Measurements from ENCODE around the gene PDE4A. TPM values are rescaled to one million over a fixed set of nuclear protein-coding genes. Genes with fewer than 3 reads are reported as not detected.

The PDE4A gene
- total RNA-seq, 1 donor from 2014 or later = 71.1 TPM

DNA sequence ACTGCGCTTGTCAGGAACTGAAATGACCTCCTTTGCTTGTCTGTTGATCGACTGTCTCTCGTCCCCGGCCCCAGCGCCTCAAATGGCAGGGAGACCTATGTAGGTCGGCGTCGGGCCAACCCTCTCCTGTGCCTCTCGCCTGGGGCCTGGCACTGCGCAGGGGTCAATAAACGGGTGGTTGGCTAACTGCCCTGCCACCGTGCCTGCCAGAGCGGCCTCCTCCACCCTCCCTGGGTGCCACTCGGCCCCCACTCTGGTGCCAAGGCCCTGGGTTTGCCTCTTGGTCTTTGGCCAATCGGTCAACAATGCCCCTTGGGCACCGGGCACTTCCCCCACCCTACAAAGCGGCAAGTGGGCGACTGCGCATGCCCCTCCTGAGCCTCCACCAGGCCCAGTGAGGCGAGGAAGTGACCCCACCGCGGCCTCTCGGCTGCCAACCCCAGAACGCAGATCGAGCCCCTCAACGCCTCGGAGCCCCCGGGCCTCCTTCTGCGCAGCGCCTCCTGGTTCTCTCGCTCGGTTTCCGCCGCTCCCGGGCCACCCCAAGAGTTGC is 81.7 kb downstream of the PDE4A start:
- peak; percentile 30 for DNase-seq (ENCODE audit: low spot score)
- H3K9me3 Mint-ChIP-seq = no peaks in the 10 kb centered on the region
- H3K4me1 Mint-ChIP-seq (ENCODE audit: low read depth) = peaks cover 36% of the 10 kb centered on the region
- peak overlapping the region; percentile 94 for H3K4me3 Mint-ChIP-seq
- peak overlapping the region; percentile 88 for H3K27ac Mint-ChIP-seq
- H3K36me3 Mint-ChIP-seq (ENCODE audit: low read depth) = peaks cover 23% of the 10 kb centered on the region
- H3K27me3 Mint-ChIP-seq (ENCODE audit: insufficient read depth) = no peaks in the 10 kb centered on the region
- intact Hi-C loops (cut with micrococcal nuclease) = loop anchor here (1.0 to 5.0 kb wide), 6 partner anchors 23 to 195 kb away; partner anchors contain the start of genes CDC37 and ILF3

DNA sequence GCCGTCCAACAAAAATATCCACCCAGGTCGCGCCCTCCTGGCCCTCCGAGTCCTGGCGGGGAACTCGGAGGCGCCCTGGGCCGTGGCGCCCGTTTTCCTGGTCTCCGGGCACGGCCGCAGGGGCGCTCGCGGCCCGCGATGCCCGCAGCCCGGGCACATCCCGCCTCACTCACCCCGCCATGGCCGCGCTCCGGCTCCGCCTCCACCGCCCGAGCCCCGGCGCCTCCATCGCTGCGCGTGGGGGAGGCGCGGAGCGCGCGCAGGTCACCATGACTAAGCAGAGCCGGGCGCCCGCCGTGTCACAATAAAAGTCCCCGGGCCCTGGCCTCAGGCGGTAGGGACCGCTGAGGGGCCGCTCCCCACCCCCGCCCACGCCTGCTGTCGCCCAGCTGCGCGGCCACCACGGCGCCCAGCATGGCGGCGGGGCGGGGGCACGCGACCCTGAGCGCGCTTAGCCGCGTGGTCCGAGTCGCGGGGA is 82.2 kb downstream of the PDE4A start:
- intact Hi-C loops (cut with micrococcal nuclease) = loop anchor here (1.0 to 5.0 kb wide), 6 partner anchors 23 to 195 kb away; partner anchors contain the start of genes CDC37 and ILF3
- peaks cover 31% of the 10 kb centered on the region for H3K4me1 Mint-ChIP-seq (ENCODE audit: low read depth)
- no peaks in the 10 kb centered on the region for H3K9me3 Mint-ChIP-seq
- peak overlapping the region; percentile 88 for H3K27ac Mint-ChIP-seq
- peak overlapping the region; percentile 94 for H3K4me3 Mint-ChIP-seq
- H3K36me3 Mint-ChIP-seq (ENCODE audit: low read depth) = peaks cover 19% of the 10 kb centered on the region
- no peaks in the 10 kb centered on the region for H3K27me3 Mint-ChIP-seq (ENCODE audit: insufficient read depth)
- DNase-seq (ENCODE audit: low spot score) = peak; percentile 92

DNA sequence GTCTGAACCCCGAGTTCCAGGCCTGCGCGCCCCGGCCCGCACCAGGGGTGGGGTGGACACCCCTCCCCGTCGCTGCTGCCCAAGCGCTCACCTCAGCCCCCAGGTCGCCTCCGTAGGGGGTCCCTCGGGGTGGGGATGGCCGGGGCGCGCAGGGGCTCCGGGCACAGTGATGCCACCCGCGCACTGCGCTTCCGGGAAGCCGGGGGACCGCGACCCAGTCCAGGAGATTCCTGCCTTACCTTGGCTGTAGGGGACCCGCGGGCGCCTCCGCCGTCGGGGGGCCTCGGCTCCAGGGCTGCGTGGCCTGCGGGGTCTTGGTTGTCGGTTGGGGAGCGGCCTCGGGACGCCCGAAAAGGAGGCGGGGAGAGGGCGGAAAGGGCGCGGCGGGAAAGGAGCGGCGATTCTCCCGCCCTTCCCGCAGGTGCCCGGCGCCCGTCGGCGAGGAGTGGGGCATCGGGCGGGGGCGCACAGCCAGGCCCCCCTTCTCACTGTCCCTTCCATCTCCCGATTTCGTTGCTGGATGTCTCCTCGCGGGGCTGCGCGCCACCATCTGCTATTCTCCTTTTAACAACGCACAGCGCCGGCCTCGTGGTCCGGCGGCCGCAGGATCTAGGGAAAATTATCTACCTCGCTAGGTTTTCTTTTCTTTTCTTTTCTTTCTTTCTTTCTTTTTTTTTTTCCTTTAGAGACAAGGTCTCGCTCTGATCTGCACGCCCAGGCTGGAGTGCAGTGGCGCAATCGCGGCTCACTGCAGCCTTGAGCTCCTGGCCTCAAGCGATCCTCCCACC is 82.9 kb downstream of the PDE4A start, which contains the start of gene KEAP1:
KEAP1 (minus strand) TSS at position 355 of the 788 bp plus-strand sequence. CDS start 3,323 bp downstream, outside the sequence.
- Mint-ChIP-seq H3K27me3 (ENCODE audit: insufficient read depth) (no peaks in the 10 kb centered on the region), H3K36me3 (ENCODE audit: low read depth) (peaks cover 19% of the 10 kb centered on the region), H3K27ac (peak within 1 kb of the TSS; percentile 98), H3K4me1 (ENCODE audit: low read depth) (peaks cover 31% of the 10 kb centered on the region), H3K4me3 (peak within 1 kb of the TSS; percentile 94), H3K9me3 (no peaks in the 10 kb centered on the region)
- DNase-seq (ENCODE audit: low spot score) = no peak
- intact Hi-C loops (cut with micrococcal nuclease) = loop anchor here (5.0 kb wide), 2 partner anchors 41 to 194 kb away; no protein-coding TSS in a partner anchor

DNA sequence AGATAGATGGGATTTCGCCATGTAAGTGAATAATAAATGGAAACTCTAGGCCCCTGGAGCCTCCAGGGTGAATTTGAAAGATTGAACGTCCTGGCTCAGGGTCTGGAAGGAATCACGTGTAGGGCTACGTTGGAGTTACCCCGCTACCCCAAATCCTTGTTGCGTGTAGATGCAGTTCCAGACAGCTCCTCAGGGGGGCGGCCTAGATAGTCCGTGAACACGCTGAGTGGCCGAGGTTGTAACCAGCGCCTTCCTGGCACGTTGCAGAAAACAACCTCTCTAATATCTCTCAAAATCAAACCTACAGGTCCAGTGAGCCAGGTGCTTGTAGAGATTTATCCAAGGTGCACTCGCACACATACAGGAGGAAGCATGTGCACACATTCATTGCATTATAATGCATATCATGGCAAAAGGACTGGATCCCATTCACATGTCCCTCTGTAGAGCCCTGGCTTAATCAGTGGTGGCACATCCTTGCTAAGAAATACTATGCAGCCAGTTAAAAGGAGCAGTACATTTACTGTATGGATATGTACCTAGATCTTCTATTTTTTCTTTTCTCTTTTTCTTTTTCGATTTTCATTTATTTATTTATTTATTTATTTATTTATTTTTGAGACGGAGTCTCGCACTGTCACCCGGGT is 85.4 kb downstream of the PDE4A start:
- H3K4me1 Mint-ChIP-seq (ENCODE audit: low read depth) = peaks cover 19% of the 10 kb centered on the region
- DNase-seq (ENCODE audit: low spot score) = peak; percentile 75
- peaks cover 5% of the 10 kb centered on the region for H3K36me3 Mint-ChIP-seq (ENCODE audit: low read depth)
- no peaks in the 10 kb centered on the region for H3K9me3 Mint-ChIP-seq
- H3K27me3 Mint-ChIP-seq (ENCODE audit: insufficient read depth) = no peaks in the 10 kb centered on the region
- H3K27ac Mint-ChIP-seq = peak overlapping the region; percentile 58
- peak overlapping the region; percentile 53 for H3K4me3 Mint-ChIP-seq
- intact Hi-C loops (cut with micrococcal nuclease) = loop anchor here (5.0 kb wide), 1 partner anchor 37 kb away; the partner anchor contains the start of gene ATG4D

DNA sequence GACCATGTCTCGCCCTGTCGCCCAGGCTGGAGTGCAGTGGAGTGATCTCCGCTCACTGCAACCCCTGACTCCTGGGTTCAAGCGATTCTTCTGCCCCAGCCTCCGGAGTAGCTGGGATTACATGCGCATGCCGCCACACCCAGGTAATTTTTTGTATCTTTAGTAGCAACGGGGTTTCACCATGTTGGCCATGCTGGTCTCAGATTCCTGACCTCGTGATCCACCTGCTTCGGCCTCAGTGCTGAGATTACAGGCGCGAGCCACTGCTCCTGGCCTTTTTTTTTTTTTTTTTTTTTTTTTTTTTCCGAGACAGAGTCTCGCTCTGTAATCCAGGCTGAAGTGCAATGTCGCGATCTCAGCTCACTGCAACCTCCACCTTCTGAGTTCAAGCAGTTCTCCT is 87.7 kb downstream of the PDE4A start:
- Mint-ChIP-seq H3K36me3 (ENCODE audit: low read depth) (no peaks in the 10 kb centered on the region), H3K27me3 (ENCODE audit: insufficient read depth) (peaks cover 14% of the 10 kb centered on the region), H3K4me1 (ENCODE audit: low read depth) (peaks cover 14% of the 10 kb centered on the region), H3K4me3 (no peak overlapping the region), H3K27ac (no peak overlapping the region), H3K9me3 (no peaks in the 10 kb centered on the region)
- intact Hi-C loops (cut with micrococcal nuclease) = loop anchor here (5.0 kb wide), 1 partner anchor 34 kb away; the partner anchor contains the start of gene ATG4D
- DNase-seq (ENCODE audit: low spot score) = no peak

DNA sequence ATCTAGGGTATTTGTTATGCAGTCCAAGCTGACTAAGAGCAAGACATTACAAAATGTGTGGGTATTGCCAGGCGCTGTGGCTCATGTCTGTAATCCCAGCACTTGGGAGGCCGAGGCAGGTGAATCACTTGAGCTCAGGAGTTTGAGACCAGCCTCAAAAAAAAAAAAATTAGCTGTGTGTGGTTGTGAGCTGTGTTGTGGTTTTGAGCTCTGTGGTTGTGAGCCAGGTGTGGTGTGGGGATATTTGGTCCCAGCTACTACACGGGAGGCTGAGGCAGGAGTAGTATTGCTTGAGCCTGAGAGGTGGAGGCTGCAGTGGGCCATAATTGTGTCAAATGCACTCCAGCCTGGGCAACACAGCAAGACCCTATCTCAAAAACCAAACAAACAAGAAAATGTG is 88.4 kb downstream of the PDE4A start:
- peak overlapping the region; percentile 81 for H3K27ac Mint-ChIP-seq
- DNase-seq (ENCODE audit: low spot score) = no peak
- peak overlapping the region; percentile 22 for H3K4me3 Mint-ChIP-seq
- H3K4me1 Mint-ChIP-seq (ENCODE audit: low read depth) = peaks cover 14% of the 10 kb centered on the region
- H3K9me3 Mint-ChIP-seq = no peaks in the 10 kb centered on the region
- intact Hi-C loops (cut with micrococcal nuclease) = loop anchor here (5.0 kb wide), 1 partner anchor 34 kb away; the partner anchor contains the start of gene ATG4D
- H3K27me3 Mint-ChIP-seq (ENCODE audit: insufficient read depth) = peaks cover 20% of the 10 kb centered on the region
- no peaks in the 10 kb centered on the region for H3K36me3 Mint-ChIP-seq (ENCODE audit: low read depth)

DNA sequence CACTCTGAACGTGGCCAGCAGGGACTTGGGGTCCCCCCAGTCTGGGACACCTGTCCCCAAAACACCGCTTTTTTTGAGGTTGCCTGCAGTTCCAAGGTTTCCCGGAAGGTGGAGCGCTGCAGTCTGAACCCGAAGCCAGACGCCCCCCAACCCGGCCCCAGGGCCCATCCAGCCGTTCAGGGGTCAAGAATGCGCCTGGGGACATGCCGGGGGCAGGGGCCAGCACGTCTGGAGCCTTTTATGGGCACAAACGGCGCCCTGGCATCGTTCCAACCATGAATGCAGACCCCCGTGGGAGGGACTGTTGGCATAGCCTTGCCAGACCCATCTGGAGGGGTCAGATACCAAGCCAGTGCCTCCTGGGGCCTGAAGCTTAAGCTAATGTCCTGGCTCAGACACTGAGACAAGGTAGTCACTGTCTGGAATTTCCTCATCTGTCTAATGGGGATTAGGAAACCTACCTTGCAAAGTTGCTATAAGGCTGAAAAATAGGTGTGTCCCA is 90.0 kb downstream of the PDE4A start:
- no peaks in the 10 kb centered on the region for H3K36me3 Mint-ChIP-seq (ENCODE audit: low read depth)
- no peak overlapping the region for H3K4me3 Mint-ChIP-seq
- H3K4me1 Mint-ChIP-seq (ENCODE audit: low read depth) = peaks cover 12% of the 10 kb centered on the region
- DNase-seq (ENCODE audit: low spot score) = peak; percentile 55
- peaks cover 29% of the 10 kb centered on the region for H3K27me3 Mint-ChIP-seq (ENCODE audit: insufficient read depth)
- intact Hi-C loops (cut with micrococcal nuclease) = no loop called here
- no peak overlapping the region for H3K27ac Mint-ChIP-seq
- H3K9me3 Mint-ChIP-seq = no peaks in the 10 kb centered on the region

DNA sequence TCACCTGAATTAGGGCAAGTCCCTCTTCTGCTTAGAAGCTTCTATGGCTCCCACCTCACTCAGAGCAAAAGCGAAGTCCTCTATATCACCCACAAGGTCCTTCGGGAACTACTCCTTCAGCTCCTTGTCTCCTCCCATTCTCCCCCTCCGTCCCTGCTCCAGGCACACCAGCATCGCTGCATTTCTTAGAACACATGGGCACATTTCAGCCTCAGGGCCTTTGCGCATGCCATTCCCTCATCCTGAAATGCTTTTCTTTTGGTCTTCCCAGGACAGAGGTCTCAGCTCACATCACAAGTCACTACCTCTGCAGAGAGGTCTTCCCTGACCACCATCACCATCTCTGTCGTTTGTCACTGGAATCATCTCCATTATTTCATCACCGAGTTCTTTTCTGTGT is 92.9 kb downstream of the PDE4A start:
- Mint-ChIP-seq H3K27ac (no peak overlapping the region), H3K9me3 (no peaks in the 10 kb centered on the region), H3K4me3 (peak overlapping the region; percentile 9), H3K36me3 (ENCODE audit: low read depth) (peaks cover 2% of the 10 kb centered on the region), H3K4me1 (ENCODE audit: low read depth) (peaks cover 15% of the 10 kb centered on the region), H3K27me3 (ENCODE audit: insufficient read depth) (peaks cover 49% of the 10 kb centered on the region)
- intact Hi-C loops (cut with micrococcal nuclease) = no loop called here
- no peak for DNase-seq (ENCODE audit: low spot score)

DNA sequence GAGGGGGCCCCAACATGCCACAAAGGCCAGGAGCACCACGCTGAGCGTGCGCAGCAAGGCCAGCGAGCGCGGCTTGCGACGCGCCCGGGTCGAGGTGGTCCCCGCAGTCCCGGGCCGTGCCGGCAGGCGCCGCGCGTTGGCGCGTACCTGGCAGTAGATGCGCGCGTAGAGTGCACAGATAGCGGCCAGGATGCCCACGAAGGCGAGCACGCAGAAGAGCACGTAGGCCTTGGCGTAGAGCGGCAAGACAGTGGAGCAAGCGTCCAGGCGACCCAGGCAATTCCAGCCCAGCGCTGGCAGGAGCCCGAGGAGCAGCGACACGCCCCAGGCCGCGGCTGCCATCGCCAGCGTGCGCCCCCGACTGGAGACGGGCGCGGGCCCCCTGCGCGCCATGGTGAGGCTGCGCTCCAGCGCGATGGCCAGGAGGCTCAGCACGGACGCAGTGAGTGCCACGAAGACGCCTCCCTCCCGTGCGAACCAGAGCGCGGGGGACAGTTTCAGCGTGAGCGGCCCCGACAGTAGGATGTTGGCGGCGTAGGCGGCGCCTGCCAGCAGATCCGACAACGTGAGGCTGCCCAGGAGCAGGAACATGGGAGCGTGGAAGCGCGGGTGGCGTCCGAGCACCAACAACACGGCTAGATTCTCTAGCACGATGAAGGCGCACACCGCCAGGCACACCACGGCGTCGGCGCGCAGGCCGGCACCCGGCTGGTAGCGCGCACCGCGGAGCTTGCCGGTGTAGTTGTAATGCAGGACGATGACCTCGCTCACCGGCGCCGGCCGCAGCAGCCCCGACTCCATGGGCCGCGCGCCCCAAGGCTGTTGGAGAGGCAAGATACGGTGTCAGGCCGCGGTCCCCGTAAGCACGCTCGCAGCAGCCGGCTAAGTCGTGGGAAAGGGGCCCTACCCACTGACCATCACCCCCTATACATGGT is 94.1 kb downstream of the PDE4A start:
- Mint-ChIP-seq H3K4me3 (no peak overlapping the region), H3K9me3 (no peaks in the 10 kb centered on the region), H3K36me3 (ENCODE audit: low read depth) (peaks cover 4% of the 10 kb centered on the region), H3K27ac (no peak overlapping the region), H3K27me3 (ENCODE audit: insufficient read depth) (peaks cover 61% of the 10 kb centered on the region), H3K4me1 (ENCODE audit: low read depth) (peaks cover 21% of the 10 kb centered on the region)
- no peak for DNase-seq (ENCODE audit: low spot score)
- intact Hi-C loops (cut with micrococcal nuclease) = loop anchor here (2.0 kb wide), 1 partner anchor 224 kb away; no protein-coding TSS in a partner anchor

DNA sequence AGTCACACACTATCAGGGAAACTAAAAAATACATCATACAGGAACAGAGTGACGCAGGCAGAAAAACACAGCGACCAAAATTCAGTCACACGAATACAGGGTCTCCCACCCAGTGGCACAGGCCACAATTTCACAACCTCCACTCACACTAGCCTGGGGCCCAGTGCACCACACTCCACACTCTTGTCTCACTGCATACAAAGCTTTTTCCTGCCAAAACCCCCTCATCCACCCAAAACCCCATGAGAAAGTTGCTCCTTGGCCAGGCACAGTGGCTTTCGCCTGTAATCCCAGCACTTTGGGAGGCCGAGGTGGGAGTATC is 95.7 kb downstream of the PDE4A start:
- H3K27ac Mint-ChIP-seq = no peak overlapping the region
- DNase-seq (ENCODE audit: low spot score) = no peak
- no peaks in the 10 kb centered on the region for H3K9me3 Mint-ChIP-seq
- peaks cover 22% of the 10 kb centered on the region for H3K4me1 Mint-ChIP-seq (ENCODE audit: low read depth)
- H3K36me3 Mint-ChIP-seq (ENCODE audit: low read depth) = peaks cover 4% of the 10 kb centered on the region
- intact Hi-C loops (cut with micrococcal nuclease) = no loop called here
- H3K27me3 Mint-ChIP-seq (ENCODE audit: insufficient read depth) = peaks cover 66% of the 10 kb centered on the region
- H3K4me3 Mint-ChIP-seq = no peak overlapping the region

DNA sequence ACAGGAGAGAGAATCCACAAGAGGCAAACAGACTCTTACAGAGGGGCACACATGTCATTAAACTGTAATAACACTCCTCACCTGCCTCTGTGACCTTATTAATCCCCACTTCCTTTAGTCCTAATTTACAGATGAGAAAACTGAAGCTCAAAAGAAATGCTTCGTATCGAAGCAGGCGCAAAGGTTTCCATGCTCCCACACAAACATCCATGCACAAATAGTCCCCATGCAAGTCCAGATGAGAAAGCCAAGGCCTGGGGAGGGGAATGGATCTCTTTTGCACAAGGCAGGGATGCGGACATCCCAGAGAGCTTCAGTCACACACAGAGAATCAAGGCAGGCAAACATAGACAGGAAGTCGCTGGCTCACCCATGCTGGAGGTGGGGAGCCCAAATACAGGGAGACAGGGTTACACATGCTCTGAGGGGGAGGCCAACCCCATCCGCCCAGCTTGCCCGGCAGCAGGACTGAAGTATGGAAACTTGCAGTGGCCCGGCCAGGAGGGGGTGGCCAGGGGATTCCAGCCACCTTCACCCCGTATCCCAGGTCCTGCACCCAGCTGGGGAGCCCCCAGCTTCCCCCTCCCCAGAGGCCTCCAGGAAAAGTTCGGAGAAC is 96.4 kb downstream of the PDE4A start:
- Mint-ChIP-seq H3K4me3 (peak overlapping the region; percentile 70), H3K9me3 (no peaks in the 10 kb centered on the region), H3K27me3 (ENCODE audit: insufficient read depth) (peaks cover 65% of the 10 kb centered on the region), H3K36me3 (ENCODE audit: low read depth) (peaks cover 4% of the 10 kb centered on the region), H3K27ac (no peak overlapping the region), H3K4me1 (ENCODE audit: low read depth) (peaks cover 22% of the 10 kb centered on the region)
- DNase-seq (ENCODE audit: low spot score) = no peak
- intact Hi-C loops (cut with micrococcal nuclease) = no loop called here
